ENCODE data around the gene FAM168A.

GRCh38 chr11:73376160-73376802 lies 221.6 kb downstream of the FAM168A start, which contains the start of gene RELT:
- TF ChIP-seq CTCF (IDR thresholded peaks at IDR 0.05; ENCODE audit: low read length) (peak; percentile 87), EZH2phosphoT487 (IDR thresholded peaks at IDR 0.05; ENCODE audit: low read length) (no peak), EZH2 (optimal IDR thresholded peaks at IDR 0.05; ENCODE audit: low read depth, low read length) (no peak)
